ENCODE data around the gene RUNX1.

DNA sequence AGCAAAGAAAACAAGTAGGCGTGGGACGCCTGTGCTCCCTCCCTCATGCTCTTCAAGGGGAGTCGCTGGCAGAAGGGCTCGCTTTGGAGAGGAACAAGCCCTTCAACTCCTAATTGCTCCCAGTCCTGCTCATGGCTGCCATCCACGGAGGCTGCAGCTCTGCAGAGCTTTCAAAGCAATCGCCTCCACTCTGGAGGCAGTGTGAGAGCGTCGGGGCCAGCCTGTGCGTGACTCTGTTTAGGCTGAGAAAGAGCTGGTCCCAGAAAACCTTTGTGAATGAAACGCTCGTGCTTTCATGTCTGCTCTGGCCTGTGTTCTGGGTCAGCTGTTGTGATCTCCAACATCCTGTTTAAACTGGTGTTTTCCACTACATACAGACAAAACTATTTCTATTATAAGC, 23.9 kb upstream of the RUNX1 start:
- TF ChIP-seq, protein P1, sequence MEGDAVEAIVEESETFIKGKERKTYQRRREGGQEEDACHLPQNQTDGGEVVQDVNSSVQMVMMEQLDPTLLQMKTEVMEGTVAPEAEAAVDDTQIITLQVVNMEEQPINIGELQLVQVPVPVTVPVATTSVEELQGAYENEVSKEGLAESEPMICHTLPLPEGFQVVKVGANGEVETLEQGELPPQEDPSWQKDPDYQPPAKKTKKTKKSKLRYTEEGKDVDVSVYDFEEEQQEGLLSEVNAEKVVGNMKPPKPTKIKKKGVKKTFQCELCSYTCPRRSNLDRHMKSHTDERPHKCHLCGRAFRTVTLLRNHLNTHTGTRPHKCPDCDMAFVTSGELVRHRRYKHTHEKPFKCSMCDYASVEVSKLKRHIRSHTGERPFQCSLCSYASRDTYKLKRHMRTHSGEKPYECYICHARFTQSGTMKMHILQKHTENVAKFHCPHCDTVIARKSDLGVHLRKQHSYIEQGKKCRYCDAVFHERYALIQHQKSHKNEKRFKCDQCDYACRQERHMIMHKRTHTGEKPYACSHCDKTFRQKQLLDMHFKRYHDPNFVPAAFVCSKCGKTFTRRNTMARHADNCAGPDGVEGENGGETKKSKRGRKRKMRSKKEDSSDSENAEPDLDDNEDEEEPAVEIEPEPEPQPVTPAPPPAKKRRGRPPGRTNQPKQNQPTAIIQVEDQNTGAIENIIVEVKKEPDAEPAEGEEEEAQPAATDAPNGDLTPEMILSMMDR (conservative IDR thresholded peaks at IDR 0.05; ENCODE audit: low read depth, low read length) = no peak
- TF ChIP-seq EZH2phosphoT487 (IDR thresholded peaks at IDR 0.05; ENCODE audit: borderline replicate concordance, low read length) (no peak), EZH2 (IDR thresholded peaks at IDR 0.05; ENCODE audit: low read length, unreplicated experiment) (no peak)
